Upper lobe of right lung (tissue), 1 donor: Measurements from ENCODE around the gene FBXO47. TPM values are rescaled to one million over a fixed set of nuclear protein-coding genes. Genes with fewer than 3 reads are reported as not detected.
"Not testable (repeated sequence)": the region's sequence is repeated elsewhere in the genome, so short reads cannot be mapped to it uniquely, and the experiment has no call there.

Experiments
- ATAC-seq: fragments of 200-7000 bp; cut with Tn5 transposase; one replicate; pipeline ENCODE4 v1.9.1; 2020; ENCODE audit warnings: mild to moderate bottlenecking, moderate library complexity
- DNase-seq: peaks from one replicate; pipeline ENCODE4 v3.0.0-alpha.2; 2020
- H3K27ac ChIP-seq: fragments of 200-600 bp; one replicate; pipeline ENCODE4 v1.8.0; 2022
- H3K27me3 ChIP-seq: fragments of 200-600 bp; one replicate; pipeline ENCODE4 v1.8.0; 2022; ENCODE audit warnings: mild to moderate bottlenecking
- H3K36me3 ChIP-seq: fragments of 200-600 bp; one replicate; pipeline ENCODE4 v1.8.0; 2022
- H3K4me1 ChIP-seq: fragments of 200-600 bp; one replicate; pipeline ENCODE4 v1.8.0; 2022
- H3K4me3 ChIP-seq: fragments of 200-600 bp; one replicate; pipeline ENCODE4 v1.8.0; 2022; ENCODE audit warnings: mild to moderate bottlenecking
- H3K9me3 ChIP-seq: fragments of 200-600 bp; one replicate; pipeline ENCODE4 v1.8.0; 2022
- intact Hi-C: fragments of 100-400 bp; cut with DNase I; formaldehyde crosslinking; loops from one replicate; pipeline ENCODE4 v1.11.0; 2022
- total RNA-seq: library from RNA; stranded (reverse); fragmentation: NEBNext Ultra II Directional; extraction: Animal tissue kit (Norgen Biotek cat#: 25700); gene quantifications from one replicate; pipeline ENCODE4 v1.2.1, GENCODE V29; 2021
- TF ChIP-seq, protein P1 (sequence below): fragments of 200-600 bp; IDR thresholded peaks from one replicate; pipeline ENCODE4 v1.8.0; 2022; ENCODE audit warnings: antibody characterized with exemption
- donor health status: DM: no; HTN: yes; CAD: no; lungs with severe emphysema.

FBXO47 gene
- total RNA-seq, 1 donor from 2014 or later: not detected

GRCh38 chr17:38958326-38958725 lies 8.9 kb downstream of the FBXO47 start:
- no peaks in the 10 kb centered on the region for H3K36me3 ChIP-seq
- no peaks in the 10 kb centered on the region for H3K27me3 ChIP-seq
- H3K9me3 ChIP-seq: no peaks in the 10 kb centered on the region
- ATAC-seq (no peak), DNase-seq (no peak)
- no peak overlapping the region for H3K4me3 ChIP-seq
- no peaks in the 10 kb centered on the region for H3K4me1 ChIP-seq
- intact Hi-C loops: no loop called here
- H3K27ac ChIP-seq: no peak overlapping the region
- TF ChIP-seq, protein P1, sequence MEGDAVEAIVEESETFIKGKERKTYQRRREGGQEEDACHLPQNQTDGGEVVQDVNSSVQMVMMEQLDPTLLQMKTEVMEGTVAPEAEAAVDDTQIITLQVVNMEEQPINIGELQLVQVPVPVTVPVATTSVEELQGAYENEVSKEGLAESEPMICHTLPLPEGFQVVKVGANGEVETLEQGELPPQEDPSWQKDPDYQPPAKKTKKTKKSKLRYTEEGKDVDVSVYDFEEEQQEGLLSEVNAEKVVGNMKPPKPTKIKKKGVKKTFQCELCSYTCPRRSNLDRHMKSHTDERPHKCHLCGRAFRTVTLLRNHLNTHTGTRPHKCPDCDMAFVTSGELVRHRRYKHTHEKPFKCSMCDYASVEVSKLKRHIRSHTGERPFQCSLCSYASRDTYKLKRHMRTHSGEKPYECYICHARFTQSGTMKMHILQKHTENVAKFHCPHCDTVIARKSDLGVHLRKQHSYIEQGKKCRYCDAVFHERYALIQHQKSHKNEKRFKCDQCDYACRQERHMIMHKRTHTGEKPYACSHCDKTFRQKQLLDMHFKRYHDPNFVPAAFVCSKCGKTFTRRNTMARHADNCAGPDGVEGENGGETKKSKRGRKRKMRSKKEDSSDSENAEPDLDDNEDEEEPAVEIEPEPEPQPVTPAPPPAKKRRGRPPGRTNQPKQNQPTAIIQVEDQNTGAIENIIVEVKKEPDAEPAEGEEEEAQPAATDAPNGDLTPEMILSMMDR: no peak

DNA sequence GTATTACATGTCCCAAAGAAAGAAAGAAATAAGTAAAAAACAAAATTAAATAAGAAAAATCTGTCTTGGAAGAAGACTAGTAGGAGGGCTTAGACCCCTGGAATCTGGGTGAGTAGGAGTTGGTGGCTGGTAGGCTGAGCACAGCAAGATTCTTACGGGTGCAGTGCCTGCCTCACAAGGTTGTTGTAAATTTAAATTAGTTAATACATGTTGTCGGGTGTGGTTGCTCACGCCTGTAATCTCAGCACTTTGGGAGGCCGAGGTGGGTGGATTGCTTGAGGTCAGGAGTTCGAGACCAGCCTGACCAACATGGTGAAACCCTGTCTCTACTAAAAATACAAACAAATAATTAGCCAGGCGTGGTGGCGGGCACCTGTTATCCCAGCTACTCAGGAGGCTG lies 13.4 kb downstream of the FBXO47 start:
- ATAC-seq, H3K27ac ChIP-seq, DNase-seq, H3K36me3 ChIP-seq, H3K4me1 ChIP-seq, intact Hi-C loops, H3K4me3 ChIP-seq, H3K9me3 ChIP-seq, H3K27me3 ChIP-seq: not testable (repeated sequence)

DNA sequence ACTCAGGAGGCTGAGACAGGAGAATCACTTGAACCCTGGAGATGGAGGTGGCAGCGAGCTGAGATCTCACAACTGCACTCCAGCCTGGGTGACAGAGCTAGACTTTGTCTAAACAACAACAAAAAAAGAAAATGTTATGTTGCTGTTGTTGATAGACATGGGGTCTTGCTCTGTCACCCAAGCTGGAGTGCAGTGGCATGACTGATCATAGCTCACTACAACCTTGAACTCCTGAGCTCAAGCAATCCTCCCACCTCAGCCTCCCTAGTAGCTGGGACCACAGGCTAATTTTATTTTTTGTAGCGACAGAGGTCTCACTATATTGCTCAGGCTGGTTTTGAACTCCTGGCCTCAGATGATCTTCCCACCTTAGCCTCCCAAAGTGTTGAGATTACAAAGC lies 20.0 kb downstream of the FBXO47 start:
- intact Hi-C loops: no loop called here
- ATAC-seq: no peak

GRCh38 chr17:38943607-38944006 lies 23.6 kb downstream of the FBXO47 start:
- intact Hi-C loops: no loop called here
- DNase-seq (no peak), ATAC-seq (no peak)
- TF ChIP-seq, protein P1: no peak
- no peak overlapping the region for H3K27ac ChIP-seq
- H3K4me3 ChIP-seq: no peak overlapping the region
- H3K9me3 ChIP-seq: no peaks in the 10 kb centered on the region
- H3K27me3 ChIP-seq: no peaks in the 10 kb centered on the region
- no peaks in the 10 kb centered on the region for H3K36me3 ChIP-seq
- no peaks in the 10 kb centered on the region for H3K4me1 ChIP-seq

More for the DNA sequence above, 20.0 kb downstream of the FBXO47 start:
- Histone ChIP-seq H3K4me3 (no peak overlapping the region), H3K27me3 (no peaks in the 10 kb centered on the region), H3K36me3 (no peaks in the 10 kb centered on the region), H3K9me3 (no peaks in the 10 kb centered on the region), H3K27ac (no peak overlapping the region), H3K4me1 (no peaks in the 10 kb centered on the region)
- TF ChIP-seq, protein P1: no peak
- no peak for DNase-seq

- H3K4me1 ChIP-seq: no peaks in the 10 kb centered on the region
- H3K36me3 ChIP-seq: no peaks in the 10 kb centered on the region
- no peak overlapping the region for H3K27ac ChIP-seq
- no peak for DNase-seq
- TF ChIP-seq, protein P1: no peak
- no peaks in the 10 kb centered on the region for H3K9me3 ChIP-seq
- no peak for ATAC-seq
- H3K27me3 ChIP-seq: no peaks in the 10 kb centered on the region
- intact Hi-C loops: no loop called here
- no peak overlapping the region for H3K4me3 ChIP-seq
These were observed 24.4 kb downstream of the FBXO47 start for GRCh38 chr17:38942696-38943334.

DNA sequence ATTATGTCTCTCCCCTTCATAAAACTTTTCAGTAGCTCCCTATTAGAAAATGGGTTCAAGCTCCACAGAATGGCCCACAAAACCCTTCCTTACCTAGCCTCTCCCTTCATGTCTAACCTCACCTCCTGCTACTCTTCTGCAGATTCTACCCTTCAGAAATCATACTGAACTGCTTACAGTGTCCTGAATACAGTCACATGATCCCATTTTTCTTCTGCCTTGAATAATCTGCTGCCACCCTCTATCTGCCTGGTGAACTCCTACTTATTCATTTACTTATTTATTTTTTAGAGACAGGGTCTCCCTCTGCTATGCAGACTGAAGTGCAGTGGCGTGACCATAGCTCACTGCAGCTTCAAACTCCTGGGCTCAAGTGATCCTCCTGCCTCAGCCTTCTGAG lies 26.8 kb downstream of the FBXO47 start:
- H3K9me3 ChIP-seq: no peaks in the 10 kb centered on the region
- H3K4me1 ChIP-seq: no peaks in the 10 kb centered on the region
- ATAC-seq (no peak), DNase-seq (no peak)
- H3K36me3 ChIP-seq: no peaks in the 10 kb centered on the region
- H3K4me3 ChIP-seq: no peak overlapping the region
- no peak overlapping the region for H3K27ac ChIP-seq
- intact Hi-C loops: no loop called here
- no peaks in the 10 kb centered on the region for H3K27me3 ChIP-seq
- TF ChIP-seq, protein P1: no peak
